Effector CD4-positive, alpha-beta T cell (primary cell): ENCODE measurements around the gene ATP13A5.

Experiments used
- DNase-seq: peaks from one replicate; pipeline ENCODE4 v3.0.0-alpha.2; 2020

Gene ATP13A5

GRCh38 chr3:193347521-193348501 lies 30.7 kb downstream of the ATP13A5 start:
- DNase-seq: no peak

GRCh38 chr3:193346259-193346658 lies 32.3 kb downstream of the ATP13A5 start:
- DNase-seq: no peak

- no peak for DNase-seq
Observed at GRCh38 chr3:193345431-193345830, 33.1 kb downstream of the ATP13A5 start.

GRCh38 chr3:193344486-193344885 lies 34.1 kb downstream of the ATP13A5 start:
- no peak for DNase-seq

- DNase-seq: no peak
Observed at GRCh38 chr3:193343726-193344222, 34.8 kb downstream of the ATP13A5 start.

GRCh38 chr3:193342551-193342950 lies 36.0 kb downstream of the ATP13A5 start:
- DNase-seq: no peak

GRCh38 chr3:193335031-193335430 lies 43.5 kb downstream of the ATP13A5 start:
- DNase-seq: no peak

- DNase-seq: no peak
Observed at GRCh38 chr3:193333229-193333628, 45.3 kb downstream of the ATP13A5 start.

GRCh38 chr3:193330555-193331204 lies 47.9 kb downstream of the ATP13A5 start:
- no peak for DNase-seq

GRCh38 chr3:193317682-193318300 lies 60.8 kb downstream of the ATP13A5 start:
- DNase-seq: no peak

- DNase-seq: no peak
Observed at GRCh38 chr3:193314161-193314560, 64.4 kb downstream of the ATP13A5 start.

- DNase-seq: no peak
Observed at GRCh38 chr3:193313061-193313958, 65.2 kb downstream of the ATP13A5 start.

GRCh38 chr3:193310914-193311723 lies 67.4 kb downstream of the ATP13A5 start:
- no peak for DNase-seq

GRCh38 chr3:193305356-193305755 lies 73.2 kb downstream of the ATP13A5 start:
- DNase-seq: no peak

GRCh38 chr3:193301433-193301832 lies 77.1 kb downstream of the ATP13A5 start:
- DNase-seq: no peak

GRCh38 chr3:193297421-193297820 lies 81.1 kb downstream of the ATP13A5 start:
- DNase-seq: no peak

- no peak for DNase-seq
Observed at GRCh38 chr3:193295985-193296384, 82.6 kb downstream of the ATP13A5 start.

- no peak for DNase-seq
Observed at GRCh38 chr3:193292386-193292785, 86.2 kb downstream of the ATP13A5 start.

GRCh38 chr3:193271101-193271840 lies 107.3 kb downstream of the ATP13A5 start:
- DNase-seq: no peak

- DNase-seq: no peak
Observed at GRCh38 chr3:193270451-193270850, 108.1 kb downstream of the ATP13A5 start.
